NCI-H1092 treated with DMSO at 0.1 percent for 48 hours (cell line): Measurements from ENCODE around the gene PHACTR3.

Experiments
- DNase-seq: peaks from one replicate; lab custom pipeline; 2025; lab: John Stamatoyannopoulos, UW

Gene PHACTR3

GRCh38 chr20:59735486-59735885, 131.1 kb downstream of the PHACTR3 start:
- DNase-seq, result no peak

GRCh38 chr20:59735917-59736316, 131.6 kb downstream of the PHACTR3 start:
- no peak for DNase-seq

- DNase-seq, result no peak
Observed at GRCh38 chr20:59736366-59736765, 132.0 kb downstream of the PHACTR3 start.

GRCh38 chr20:59737073-59737666, 132.8 kb downstream of the PHACTR3 start:
- DNase-seq, result no peak

GRCh38 chr20:59737816-59738215, 133.5 kb downstream of the PHACTR3 start:
- DNase-seq, result no peak

- DNase-seq, result no peak
Observed at GRCh38 chr20:59738851-59739250, 134.5 kb downstream of the PHACTR3 start.

GRCh38 chr20:59740621-59741020, 136.3 kb downstream of the PHACTR3 start:
- DNase-seq, result no peak

- no peak for DNase-seq
Observed at GRCh38 chr20:59741073-59741472, 136.7 kb downstream of the PHACTR3 start.

- no peak for DNase-seq
Observed at GRCh38 chr20:59742351-59743095, 138.2 kb downstream of the PHACTR3 start.

GRCh38 chr20:59743308-59743707, 139.0 kb downstream of the PHACTR3 start:
- no peak for DNase-seq

- DNase-seq, result no peak
Observed at GRCh38 chr20:59743767-59744485, 139.6 kb downstream of the PHACTR3 start.

GRCh38 chr20:59744756-59745155, 140.4 kb downstream of the PHACTR3 start:
- DNase-seq, result no peak

- DNase-seq, result no peak
Observed at GRCh38 chr20:59745201-59745600, 140.9 kb downstream of the PHACTR3 start.

- no peak for DNase-seq
Observed at GRCh38 chr20:59745716-59746115, 141.4 kb downstream of the PHACTR3 start.

- no peak for DNase-seq
Observed at GRCh38 chr20:59746155-59746554, 141.8 kb downstream of the PHACTR3 start.

GRCh38 chr20:59747671-59748515, 143.6 kb downstream of the PHACTR3 start:
- no peak for DNase-seq

- no peak for DNase-seq
Observed at GRCh38 chr20:59748619-59749191, 144.4 kb downstream of the PHACTR3 start.

GRCh38 chr20:59749301-59749700, 145.0 kb downstream of the PHACTR3 start:
- no peak for DNase-seq

GRCh38 chr20:59750209-59750840, 146.0 kb downstream of the PHACTR3 start:
- DNase-seq, result no peak

GRCh38 chr20:59751075-59751711, 146.9 kb downstream of the PHACTR3 start:
- peak; percentile 2 for DNase-seq

- no peak for DNase-seq
Observed at GRCh38 chr20:59752101-59752586, 147.8 kb downstream of the PHACTR3 start.
